ENCODE measurements around the gene ANKRD22. TPM values are rescaled to one million over a fixed set of nuclear protein-coding genes. Genes with fewer than 3 reads are reported as not detected.

Gene ANKRD22
- total and polyA plus RNA-seq, 2 of the 8 experiments (the other 6 are each of a cell fraction or from before 2014, with no cell fraction given): 0.68 TPM; not detected in 1

DNA sequence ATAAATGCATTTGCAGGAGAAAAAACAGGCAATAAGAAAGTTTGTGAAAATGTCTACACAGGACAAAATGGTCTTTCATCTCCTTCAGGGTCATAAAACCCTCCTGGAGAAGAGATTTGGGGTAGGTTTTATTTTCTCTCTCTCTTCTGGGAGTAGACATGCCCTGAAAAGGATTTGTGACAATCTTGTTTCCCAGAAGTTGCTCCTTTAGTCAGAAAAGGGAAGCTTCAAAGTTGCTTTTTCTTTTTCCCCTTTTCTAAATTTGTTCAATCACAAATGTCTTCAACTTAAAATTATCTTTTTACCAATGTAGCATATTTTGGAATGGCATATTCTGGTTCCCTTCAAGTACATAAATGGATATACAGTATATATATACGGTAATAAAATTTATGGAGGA lies 9.4 kb upstream of the ANKRD22 start:
- CTCF ChIA-PET (ENCODE audit: partially characterized antibody): interaction anchor here (0.5 to 2.8 kb wide), 6 partner anchors 16 to 172 kb away, joined by 3 to 14 read pairs (median 3); no protein-coding TSS in a partner anchor
- no peak for FAIRE-seq
- no peak overlapping the region for H3K18ac ChIP-seq (ENCODE audit: extremely low read depth, low read length)
- TF ChIP-seq RNF2 (IDR thresholded peaks at IDR 0.05; ENCODE audit: borderline replicate concordance, low read depth, low read length, missing control alignments, poor library complexity, severe bottlenecking): no peak
- TF ChIP-seq SUZ12 (IDR thresholded peaks at IDR 0.05; ENCODE audit: low read length): no peak
- TF ChIP-seq ASH2L (IDR thresholded peaks at IDR 0.05; ENCODE audit: low read length): no peak

More for the DNA sequence above, 9.4 kb upstream of the ANKRD22 start:
- POLR2A ChIA-PET (ENCODE audit: partially characterized antibody): interaction anchor here (1.2 kb wide), 1 partner anchor 19 kb away, joined by 3 read pairs; the partner anchor contains the start of gene STAMBPL1
- H3K79me2 ChIP-seq (ENCODE audit: control insufficient read depth in 1 of 2, insufficient read depth in 2 of 2, low read length in 2 of 2): no peaks in the 10 kb centered on the region
- no peak overlapping the region for H2BK12ac ChIP-seq (ENCODE audit: low read depth, low read length)
- H4K20me1 ChIP-seq (replicated peaks in 1 of 2; ENCODE audit: control insufficient read depth in 1 of 2, insufficient read depth in 2 of 2, low read length in 2 of 2): no peaks in the 10 kb centered on the region
- H3K4me2 ChIP-seq (ENCODE audit: insufficient read depth in 1 of 2, low read depth in 2 of 2, low read length in 2 of 2): no peak overlapping the region
- H3K4me1 ChIP-seq (replicated peaks in 1 of 4; ENCODE audit: control insufficient read depth in 3 of 4, insufficient read depth in 4 of 4, low read length in 3 of 4): no peaks in the 10 kb centered on the region
- no peaks in the 10 kb centered on the region for H3K23me2 ChIP-seq (ENCODE audit: low read depth, low read length)
- no peak overlapping the region for H3K27ac ChIP-seq (ENCODE audit: low read depth, low read length)
- no peak overlapping the region for H4K91ac ChIP-seq (replicated peaks; ENCODE audit: insufficient read length, low read length)
- H3K36me3 ChIP-seq (ENCODE audit: control insufficient read depth in 2 of 4, insufficient read depth in 4 of 4, low read length in 3 of 4): no peaks in the 10 kb centered on the region
- no peak overlapping the region for H3K4me3 ChIP-seq (ENCODE audit: extremely low read depth in 1 of 4, insufficient read depth in 2 of 4, low read depth in 3 of 4, low read length in 4 of 4)
- no peak overlapping the region for H3K56ac ChIP-seq (replicated peaks; ENCODE audit: insufficient read length, low read depth, low read length)
- no peaks in the 10 kb centered on the region for H3K79me1 ChIP-seq (ENCODE audit: low read depth, low read length)
- H2BK20ac ChIP-seq (ENCODE audit: low read length): no peak overlapping the region
- H2BK120ac ChIP-seq (replicated peaks; ENCODE audit: low read depth, low read length): no peak overlapping the region
- H3K14ac ChIP-seq (ENCODE audit: insufficient read length): no peak overlapping the region
- no peak overlapping the region for H3K4ac ChIP-seq (replicated peaks; ENCODE audit: insufficient read length, low read depth, low read length)
- H2AK5ac ChIP-seq (ENCODE audit: low read depth, low read length): no peak overlapping the region
- no peak overlapping the region for H2BK15ac ChIP-seq (ENCODE audit: low read length)
- H3K9me3 ChIP-seq (ENCODE audit: insufficient read depth in 2 of 2, low read depth in 1 of 2, low read length in 1 of 2): no peaks in the 10 kb centered on the region
- no peak overlapping the region for H3K23ac ChIP-seq (ENCODE audit: insufficient read length)
- no peak overlapping the region for H2BK5ac ChIP-seq (ENCODE audit: low read depth, low read length)
- 55% methylated on average over 1 of the region's 1 CpG; no CpG with 5 or more reads in 1 of the 2 experiments for WGBS, 2 experiments (ENCODE audit: extremely low coverage in 1 of 2, insufficient coverage in 1 of 2, insufficient read length in 1 of 2, insufficient replicate concordance in 2 of 2, low coverage in 1 of 2, low lambda C conversion rate in 2 of 2, missing lambda C conversion rate in 1 of 2)
- no peak for DNase-seq (ENCODE audit: low read depth in 1 of 2, low spot score in 2 of 2)
- H3K27me3 ChIP-seq (replicated peaks in 1 of 4; ENCODE audit: control insufficient read depth in 3 of 4, extremely low read depth in 1 of 4, insufficient read depth in 3 of 4, low read length in 3 of 4): no peaks in the 10 kb centered on the region
- H4K5ac ChIP-seq (ENCODE audit: insufficient read length, low read depth, low read length): no peak overlapping the region
- no peak overlapping the region for H2AFZ ChIP-seq (ENCODE audit: low read length)
- no peak overlapping the region for H4K8ac ChIP-seq (ENCODE audit: extremely low read depth, insufficient read depth, low read length)
- H3K9ac ChIP-seq (replicated peaks in 1 of 4; ENCODE audit: extremely low read depth in 1 of 4, low read depth in 3 of 4, low read length in 3 of 4): no peak overlapping the region
